ENCODE measurements around the gene SENP1.

The SENP1 gene

DNA sequence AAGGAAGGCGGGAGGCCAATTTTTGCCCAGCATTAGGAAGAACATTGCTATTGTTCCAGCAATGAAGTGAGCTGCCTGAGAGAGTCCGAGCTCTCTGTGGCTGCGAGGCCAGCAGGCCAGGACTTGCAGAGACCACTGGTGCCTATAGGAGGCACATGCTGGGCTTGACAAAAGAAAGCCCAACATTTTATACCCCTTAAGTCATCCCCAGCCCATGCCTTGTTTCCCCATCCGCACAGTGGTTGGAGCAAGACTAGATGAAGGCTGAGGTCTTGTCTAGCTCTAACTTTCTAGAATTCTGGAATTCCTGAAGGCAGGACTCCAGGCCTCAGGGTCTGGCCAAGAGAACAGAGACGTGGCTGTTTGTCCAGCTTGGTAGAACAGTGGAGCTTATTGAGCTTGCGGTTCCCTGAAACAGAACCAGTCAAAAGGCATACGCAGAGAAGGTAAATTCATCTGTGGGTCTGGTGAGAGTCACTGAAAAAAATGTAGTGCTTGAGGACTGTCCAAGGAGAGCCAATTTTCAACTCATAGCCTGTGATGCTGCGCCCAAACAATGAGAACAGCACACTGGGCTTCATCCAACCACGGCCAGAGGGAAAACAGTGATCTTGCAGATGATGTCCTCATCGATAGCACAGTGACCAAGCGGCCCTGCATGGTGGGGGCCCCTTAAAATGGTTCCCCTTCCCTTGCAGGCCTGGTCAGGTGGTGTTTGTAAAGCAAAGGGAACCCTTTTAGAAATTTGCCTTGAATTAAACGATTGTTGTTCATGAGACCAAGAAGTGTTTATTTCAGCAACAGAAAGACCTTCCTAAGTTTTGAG lies 74.5 kb downstream of the SENP1 start:
- no peak overlapping the region; the same call in 1 of the 2 replicates for H3K27ac ChIP-seq
- TF ChIP-seq, protein P1, sequence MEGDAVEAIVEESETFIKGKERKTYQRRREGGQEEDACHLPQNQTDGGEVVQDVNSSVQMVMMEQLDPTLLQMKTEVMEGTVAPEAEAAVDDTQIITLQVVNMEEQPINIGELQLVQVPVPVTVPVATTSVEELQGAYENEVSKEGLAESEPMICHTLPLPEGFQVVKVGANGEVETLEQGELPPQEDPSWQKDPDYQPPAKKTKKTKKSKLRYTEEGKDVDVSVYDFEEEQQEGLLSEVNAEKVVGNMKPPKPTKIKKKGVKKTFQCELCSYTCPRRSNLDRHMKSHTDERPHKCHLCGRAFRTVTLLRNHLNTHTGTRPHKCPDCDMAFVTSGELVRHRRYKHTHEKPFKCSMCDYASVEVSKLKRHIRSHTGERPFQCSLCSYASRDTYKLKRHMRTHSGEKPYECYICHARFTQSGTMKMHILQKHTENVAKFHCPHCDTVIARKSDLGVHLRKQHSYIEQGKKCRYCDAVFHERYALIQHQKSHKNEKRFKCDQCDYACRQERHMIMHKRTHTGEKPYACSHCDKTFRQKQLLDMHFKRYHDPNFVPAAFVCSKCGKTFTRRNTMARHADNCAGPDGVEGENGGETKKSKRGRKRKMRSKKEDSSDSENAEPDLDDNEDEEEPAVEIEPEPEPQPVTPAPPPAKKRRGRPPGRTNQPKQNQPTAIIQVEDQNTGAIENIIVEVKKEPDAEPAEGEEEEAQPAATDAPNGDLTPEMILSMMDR (conservative IDR thresholded peaks at IDR 0.05): no peak

DNA sequence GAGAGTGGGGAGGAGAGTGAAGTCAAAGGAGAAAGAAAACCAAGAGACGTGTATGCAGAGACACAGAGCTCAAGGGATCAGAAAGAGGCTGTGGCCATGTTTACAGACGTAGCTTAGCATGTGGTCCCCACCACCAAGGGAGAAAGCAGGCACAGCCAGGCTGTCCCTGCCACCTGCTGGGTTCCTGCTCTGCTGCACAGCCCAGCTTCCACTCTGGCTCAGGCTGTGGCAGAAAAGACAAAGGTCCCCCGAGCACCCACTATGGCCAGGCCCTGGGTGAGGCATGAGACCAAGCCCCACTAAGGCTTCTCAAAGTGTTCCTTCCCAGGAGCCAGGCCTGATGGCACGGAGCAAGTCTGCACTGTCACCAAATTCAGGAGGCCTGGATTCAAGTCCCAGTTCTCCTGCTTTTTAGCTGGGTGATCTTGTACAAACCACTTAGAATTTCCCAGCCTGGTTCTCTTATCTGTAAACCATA lies 75.7 kb downstream of the SENP1 start:
- H3K27ac ChIP-seq: peak overlapping the region; percentile 98; the same call in 1 of the 2 replicates
- TF ChIP-seq, protein P1 (conservative IDR thresholded peaks at IDR 0.05): no peak; the same call in 1 of the 2 replicates

DNA sequence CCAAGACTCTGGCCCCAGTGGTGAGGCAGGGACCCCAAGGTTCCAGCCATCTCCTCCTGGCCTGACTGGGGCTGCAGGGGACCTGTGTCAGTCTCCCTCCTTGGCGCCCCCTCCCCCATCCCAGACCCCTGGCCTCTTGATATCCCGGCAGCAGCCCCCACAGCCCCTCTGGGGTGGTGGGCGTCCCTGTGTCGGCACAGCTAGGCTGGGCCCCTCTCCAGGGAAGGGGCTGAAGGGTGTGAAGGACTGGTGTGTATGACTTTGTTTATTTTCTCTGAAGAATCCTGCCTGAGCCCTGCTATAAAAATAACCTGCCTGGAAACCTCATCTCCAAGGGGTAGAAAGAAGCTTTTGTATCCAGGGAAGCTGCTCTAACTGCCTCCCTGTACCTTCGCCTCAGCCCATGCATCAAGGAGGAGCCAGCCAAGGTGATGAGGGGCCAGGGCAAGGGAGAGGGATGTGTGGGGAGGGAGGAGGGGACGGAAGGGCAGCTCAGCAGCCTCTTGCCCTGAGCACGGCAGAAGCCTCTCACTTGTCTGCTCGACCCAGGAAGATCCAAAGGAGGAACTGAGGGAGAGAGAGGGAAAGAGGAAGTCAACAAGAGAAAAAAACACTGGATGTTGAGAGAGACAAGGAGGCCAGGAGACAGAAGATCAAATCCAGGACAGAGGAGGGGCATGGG lies 76.2 kb downstream of the SENP1 start:
- H3K27ac ChIP-seq: peak overlapping the region; percentile 98; the same call in 1 of the 2 replicates
- TF ChIP-seq, protein P1 (conservative IDR thresholded peaks at IDR 0.05): no peak

DNA sequence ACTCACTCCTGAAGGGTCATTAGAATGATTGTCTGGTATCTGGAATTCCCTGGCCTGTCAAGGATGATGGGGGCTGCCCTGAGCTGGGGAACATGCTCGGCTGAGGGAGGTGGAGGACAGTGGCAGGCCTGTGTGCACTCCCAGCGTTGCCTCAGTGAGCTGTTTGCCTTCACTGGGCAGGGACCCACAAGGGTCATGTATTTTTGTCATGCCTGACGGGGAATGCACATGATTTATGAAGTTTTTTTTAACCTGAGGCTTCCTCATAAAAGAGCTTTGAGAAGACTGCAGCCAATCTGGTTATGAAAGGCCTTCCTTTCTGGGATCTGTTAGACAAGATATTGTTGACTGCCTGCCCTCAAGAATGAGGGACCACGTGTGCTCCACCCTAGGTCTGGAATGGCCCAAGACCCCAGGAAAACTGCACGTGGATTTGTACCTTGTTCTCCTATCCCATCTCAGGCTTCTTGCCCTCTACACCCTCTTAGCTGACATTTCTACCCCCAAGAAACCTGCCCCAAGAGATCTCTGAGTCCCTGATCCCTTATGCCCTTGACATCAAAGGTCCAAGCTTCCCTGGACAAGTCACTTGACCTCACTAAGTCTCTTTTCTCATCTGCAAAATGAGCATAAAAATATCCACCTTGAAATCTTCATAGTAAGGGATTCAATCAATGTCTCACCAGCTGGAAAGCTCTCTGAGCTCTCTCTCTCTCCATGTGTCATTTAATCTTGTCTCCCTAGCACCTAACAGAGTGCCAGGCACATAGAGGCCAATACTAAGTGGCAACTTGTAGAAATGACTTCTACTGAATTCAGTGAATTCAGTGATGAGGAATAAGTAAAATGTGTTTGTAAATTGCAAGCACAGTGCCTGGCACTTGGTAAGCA lies 77.1 kb downstream of the SENP1 start:
- TF ChIP-seq, protein P1 (conservative IDR thresholded peaks at IDR 0.05): no peak
- peak overlapping the region; percentile 98; the same call in 1 of the 2 replicates for H3K27ac ChIP-seq

DNA sequence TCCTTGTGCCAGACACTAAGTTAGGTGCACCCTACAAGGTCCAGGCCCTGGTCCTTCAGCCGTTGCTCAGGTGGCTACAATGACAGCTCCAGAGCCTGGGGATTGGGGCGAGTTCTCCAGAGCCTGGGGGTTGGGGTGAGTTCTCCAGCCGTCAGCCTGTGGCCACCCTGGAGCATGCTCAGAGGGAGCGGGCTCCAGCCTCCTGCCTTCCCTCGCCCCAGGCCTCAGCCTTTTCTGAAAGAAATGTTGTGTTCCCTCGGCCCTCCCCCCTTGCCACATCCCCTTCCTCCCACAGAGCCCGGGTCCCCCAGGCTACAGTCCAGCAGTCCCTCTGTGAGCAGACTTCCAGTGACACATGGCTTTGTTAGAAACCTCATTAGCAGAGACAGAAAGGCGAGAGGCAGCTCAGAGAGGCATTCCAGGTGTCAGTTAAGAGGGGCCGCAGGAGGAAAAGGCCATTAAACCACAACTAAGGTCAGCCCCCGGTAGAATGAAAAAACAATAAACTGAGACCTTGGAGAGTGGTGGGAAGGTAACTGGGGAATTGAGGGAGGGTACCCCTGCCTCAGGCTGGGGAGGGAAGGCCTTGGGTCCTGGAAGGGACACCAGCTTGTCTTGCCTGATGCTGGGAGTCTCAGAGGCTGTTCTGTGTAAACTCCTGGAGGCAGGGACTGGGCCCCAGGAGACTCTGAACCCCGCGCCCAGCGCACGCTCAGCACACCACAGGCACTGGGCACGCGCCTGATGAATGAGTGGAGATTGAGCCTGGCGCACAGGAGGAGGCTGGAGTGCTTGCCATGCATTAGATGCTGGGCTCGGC lies 78.5 kb downstream of the SENP1 start:
- TF ChIP-seq, protein P1 (conservative IDR thresholded peaks at IDR 0.05): no peak
- H3K27ac ChIP-seq: peak overlapping the region; percentile 98

DNA sequence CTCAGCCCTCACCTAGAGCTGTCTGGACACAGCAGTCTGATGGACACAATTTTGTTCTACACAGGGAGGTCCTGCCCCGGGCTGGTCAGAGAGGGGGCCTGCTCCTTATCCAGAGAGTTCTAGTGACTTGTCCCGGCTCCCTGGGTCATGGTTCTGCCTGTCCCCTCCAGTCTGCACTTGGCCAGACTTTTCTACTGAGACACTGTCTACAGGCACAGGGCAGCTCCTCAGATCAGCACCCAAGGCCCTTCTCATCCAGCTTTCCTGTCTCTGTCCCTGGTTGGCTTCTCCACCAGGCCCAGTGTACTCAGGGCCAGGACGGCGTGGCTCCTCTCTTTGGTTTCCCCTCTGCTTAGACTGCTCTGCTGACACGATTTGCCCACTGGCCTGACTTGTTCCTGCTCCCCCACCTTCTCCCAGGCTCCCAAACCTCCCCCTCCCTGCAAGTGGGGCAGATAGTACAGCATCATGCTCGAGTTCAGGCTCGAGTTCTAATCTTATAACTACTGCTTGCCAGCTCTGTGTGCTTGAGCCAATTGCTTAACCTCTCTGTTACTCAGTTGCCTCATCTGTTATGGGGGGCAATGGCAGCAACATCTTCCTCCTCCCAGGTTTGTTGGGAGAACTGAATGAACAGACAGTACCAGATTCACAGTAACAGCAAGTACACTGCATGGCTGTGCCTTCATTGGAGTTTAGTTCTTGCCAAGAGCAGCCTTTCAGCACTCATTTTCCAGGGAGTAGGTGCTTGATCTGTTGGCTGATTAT lies 79.6 kb downstream of the SENP1 start:
- TF ChIP-seq, protein P1 (conservative IDR thresholded peaks at IDR 0.05): no peak

More for the DNA sequence above, 79.6 kb downstream of the SENP1 start:
- H3K27ac ChIP-seq: peak overlapping the region; percentile 98

All from VCaP (cell line).